ENCODE data around the gene TMEM119.
"Not testable (repeated sequence)": the region's sequence is repeated elsewhere in the genome, so short reads cannot be mapped to it uniquely, and the experiment has no call there.

Gene TMEM119

GRCh38 chr12:108582978-108583770, 14.7 kb downstream of the TMEM119 start:
- no peak for DNase-seq (ENCODE audit: low spot score)

DNA sequence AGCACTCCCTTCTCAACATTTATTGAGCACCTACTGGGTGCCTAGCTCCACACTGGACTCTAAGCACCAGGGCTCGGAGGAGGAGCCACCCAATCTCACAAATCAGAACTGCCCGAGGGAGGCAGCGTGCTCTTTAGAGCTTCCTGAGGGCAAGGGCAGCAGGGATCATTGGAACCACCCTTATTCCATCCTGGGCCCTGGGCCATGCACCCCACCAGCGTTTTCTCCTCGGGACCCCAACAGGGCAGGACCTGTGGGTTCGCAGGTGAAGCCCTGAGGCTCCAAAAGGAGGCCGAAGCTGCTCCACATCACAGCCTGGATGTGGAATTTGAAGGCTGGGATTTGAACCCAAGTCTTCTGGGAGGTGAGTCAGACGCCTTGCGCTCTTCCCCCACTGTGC, 15.4 kb downstream of the TMEM119 start:
- no peak for DNase-seq (ENCODE audit: low spot score)

- DNase-seq (ENCODE audit: low spot score), result no peak
Measured at GRCh38 chr12:108581311-108582227, 16.3 kb downstream of the TMEM119 start.

- DNase-seq (ENCODE audit: low spot score), result no peak
Measured at GRCh38 chr12:108580531-108580930, 17.4 kb downstream of the TMEM119 start.

DNA sequence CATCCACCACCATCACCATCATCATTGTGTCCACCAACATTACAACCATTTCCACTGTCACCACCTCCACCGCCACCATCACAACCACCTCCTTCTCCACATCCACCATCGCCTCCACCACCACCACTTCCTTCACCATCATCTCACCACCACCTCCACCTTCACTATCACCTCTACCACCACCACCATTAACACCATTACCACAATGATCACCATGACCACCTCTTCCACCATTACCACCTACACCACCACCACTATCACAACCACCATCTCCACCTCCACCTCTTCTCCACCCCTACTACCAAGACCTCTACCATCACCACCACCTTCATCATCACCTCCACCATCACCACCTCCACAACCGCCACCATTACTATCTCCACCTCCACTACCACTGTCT, 19.1 kb downstream of the TMEM119 start:
- no peak for DNase-seq (ENCODE audit: low spot score)

DNA sequence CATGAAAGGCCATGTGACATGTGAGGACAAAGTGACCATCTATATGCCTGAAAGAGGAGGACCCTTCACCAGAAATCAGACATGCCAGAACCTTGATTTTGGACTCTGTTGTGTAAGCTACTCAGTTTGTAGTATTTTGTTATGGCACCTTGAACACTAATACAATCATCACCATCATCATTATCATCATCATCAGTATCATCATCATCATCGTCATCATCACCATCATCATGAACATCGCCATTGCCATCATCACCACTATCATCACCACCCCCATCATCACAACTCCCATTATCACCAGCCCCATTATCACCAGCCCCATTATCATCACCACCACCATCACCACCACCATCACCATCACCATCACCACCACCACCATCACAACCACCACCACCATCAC, 19.6 kb downstream of the TMEM119 start:
- DNase-seq (ENCODE audit: low spot score), result no peak

DNA sequence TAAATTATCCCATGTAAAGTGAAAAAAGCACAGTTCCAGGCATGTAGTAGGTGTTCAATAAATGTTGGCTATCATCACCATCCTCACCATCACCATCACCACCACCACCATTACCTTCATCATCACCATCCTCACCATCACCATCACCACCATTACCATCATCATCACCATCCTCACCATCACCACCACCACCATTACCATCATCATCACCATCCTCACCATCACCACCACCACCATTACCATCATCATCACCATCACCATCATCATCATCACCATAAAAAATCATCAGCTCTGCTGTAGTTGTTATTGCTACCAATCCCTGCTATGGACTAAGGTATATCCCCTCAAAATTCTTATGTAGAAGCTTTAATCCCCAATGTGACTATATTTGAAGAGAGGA, 20.4 kb downstream of the TMEM119 start:
- no peak for DNase-seq (ENCODE audit: low spot score)

- DNase-seq (ENCODE audit: low spot score), result no peak
Measured at GRCh38 chr12:108576660-108577234, 21.1 kb downstream of the TMEM119 start.

GRCh38 chr12:108575199-108575912, 22.5 kb downstream of the TMEM119 start:
- no peak for DNase-seq (ENCODE audit: low spot score)

DNA sequence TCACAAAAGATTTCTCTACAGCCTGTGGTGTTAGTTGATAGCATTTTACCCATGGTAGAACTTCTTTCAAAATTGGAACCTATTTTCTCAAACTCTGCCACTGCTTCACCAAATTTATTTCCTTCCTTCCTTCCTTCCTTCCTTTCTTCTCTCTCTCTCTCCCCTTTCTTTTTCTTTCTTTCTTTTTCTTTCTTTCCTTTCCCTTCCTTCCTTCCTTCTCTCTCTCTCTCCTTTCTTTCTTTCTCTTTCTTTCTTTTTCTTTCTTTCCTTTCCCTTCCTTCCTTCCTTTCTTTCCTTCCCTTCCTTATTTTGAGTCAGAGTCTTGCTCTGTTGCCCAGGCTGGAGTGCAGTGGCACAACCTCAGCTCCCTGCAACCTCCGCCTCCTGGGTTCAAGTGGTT, 23.6 kb downstream of the TMEM119 start:
- DNase-seq (ENCODE audit: low spot score), result not testable (repeated sequence)

DNA sequence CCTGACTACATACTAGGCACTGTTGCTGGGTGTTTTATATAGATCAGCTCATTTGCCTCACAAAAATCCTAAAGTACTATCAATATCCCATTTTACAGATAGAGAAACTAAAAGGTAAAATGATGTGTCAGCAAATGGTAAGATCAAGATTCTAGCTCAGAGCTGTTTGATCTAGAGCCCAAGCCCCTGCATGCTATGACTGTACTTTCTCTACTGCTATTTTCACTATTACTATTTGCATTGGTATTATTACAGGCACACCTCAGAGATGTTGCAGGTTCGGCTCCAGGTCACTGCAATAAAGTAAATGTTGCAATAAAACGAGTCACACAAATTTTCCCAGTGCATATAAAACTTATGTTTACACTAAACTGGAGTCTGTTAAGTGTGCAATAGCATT, 24.6 kb downstream of the TMEM119 start:
- no peak for DNase-seq (ENCODE audit: low spot score)

GRCh38 chr12:108572166-108572790, 25.6 kb downstream of the TMEM119 start:
- DNase-seq (ENCODE audit: low spot score), result peak; percentile 47

DNA sequence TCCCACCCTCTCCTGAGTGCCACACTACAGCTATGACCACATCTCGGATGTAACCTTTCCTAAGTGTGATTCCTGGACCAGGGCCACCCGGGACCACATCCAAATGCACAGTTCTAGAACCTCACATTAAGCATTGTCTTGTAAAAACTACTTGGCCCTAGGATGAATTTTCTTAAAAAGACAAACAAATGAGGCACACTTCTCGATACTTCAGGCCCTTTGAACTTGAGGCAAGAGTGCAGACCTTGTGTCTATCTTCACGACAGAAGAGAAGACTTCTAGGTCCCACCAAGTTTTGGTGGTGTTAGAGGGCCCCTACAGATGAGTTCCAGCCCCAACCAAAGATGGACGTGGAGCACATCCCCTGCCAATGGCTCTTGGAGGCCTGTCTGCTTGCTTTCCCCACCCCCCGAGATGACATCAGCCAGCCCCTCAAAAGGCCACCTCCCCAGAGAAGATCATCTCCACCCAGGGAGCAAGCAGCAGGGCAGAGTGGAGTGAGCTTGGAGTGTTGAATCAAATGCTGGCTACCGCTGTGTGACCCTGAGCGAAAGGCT, 26.2 kb downstream of the TMEM119 start:
- no peak for DNase-seq (ENCODE audit: low spot score)

DNA sequence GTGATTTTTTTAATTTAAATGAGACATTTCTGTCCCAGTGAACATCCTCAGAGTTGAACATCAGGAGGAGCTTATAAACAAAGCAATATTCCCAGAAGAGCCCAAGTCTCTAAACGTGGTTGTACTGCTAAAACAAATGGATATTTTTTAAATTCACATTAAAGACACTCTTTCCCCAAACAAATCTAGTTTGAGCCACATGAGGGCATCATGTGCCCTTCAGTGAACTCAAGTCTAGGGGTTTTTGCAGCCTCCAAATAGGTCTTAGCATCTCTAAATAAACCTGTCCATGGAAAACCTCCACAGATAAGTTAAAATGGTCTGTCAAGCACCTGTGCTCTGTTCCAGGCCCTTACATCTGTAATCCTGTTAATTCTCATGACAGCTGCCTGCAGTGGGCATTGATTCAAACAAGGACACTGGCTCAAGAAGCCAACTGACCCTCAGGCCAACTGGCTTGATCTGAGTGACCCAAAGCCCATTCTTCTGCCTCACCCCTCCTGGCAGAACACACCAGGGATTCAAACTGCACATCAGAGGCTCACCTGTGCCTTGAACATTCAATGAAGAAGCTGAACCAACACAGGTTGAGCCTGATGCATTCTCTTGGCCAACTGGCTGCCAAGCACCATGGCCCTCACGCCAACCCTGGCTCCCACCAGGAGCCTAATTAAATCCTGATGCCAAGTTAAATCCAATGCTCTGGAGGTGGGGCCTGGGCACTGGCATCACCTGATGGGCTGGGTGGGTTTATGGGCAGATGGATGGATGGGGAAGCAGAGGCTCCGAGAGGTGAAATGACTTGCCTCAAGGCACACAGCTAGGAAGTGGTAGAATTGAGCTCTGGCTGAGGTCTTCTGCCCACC, 26.9 kb downstream of the TMEM119 start:
- peak; percentile 30 for DNase-seq (ENCODE audit: low spot score)

DNA sequence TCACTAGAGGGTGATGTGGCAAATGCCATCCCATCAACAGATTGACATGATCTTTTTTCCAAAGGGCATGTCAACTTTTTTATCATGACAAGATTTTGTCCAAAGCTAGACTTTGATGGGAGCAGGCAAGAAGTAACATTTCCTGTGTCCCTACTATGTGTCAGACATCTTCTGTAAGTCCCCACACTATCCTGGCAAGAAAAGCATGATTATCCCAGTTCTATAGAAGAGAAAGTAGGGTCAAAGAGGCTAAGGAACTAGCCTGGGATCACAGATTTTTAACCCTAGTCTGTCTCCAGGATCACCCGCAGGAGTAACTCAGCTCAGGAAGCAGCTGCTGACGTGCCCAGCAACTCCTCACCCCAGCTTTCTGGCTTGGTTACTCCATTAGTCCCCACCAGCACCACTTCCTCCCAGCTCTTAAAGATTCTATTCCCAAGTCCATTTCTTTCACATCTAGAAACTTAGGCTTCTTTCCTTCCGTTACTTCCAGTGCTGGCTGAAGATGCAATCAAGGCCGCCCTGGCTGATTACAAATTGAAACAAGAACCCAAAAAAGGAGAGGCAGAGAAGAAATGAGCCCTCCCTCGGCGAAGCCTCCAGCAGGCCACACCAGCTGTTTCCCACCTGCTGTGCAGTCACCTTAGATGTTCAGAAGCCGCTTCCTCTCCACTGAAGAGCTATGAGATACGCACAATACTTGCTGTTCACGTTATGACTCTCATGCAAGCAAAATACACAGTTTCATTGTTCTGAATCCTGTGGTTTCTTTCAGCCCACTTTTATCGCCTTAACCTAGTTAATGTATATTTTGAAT, 29.3 kb downstream of the TMEM119 start:
- no peak for DNase-seq (ENCODE audit: low spot score)

GRCh38 chr12:108567406-108568337, 30.2 kb downstream of the TMEM119 start:
- DNase-seq (ENCODE audit: low spot score), result no peak

DNA sequence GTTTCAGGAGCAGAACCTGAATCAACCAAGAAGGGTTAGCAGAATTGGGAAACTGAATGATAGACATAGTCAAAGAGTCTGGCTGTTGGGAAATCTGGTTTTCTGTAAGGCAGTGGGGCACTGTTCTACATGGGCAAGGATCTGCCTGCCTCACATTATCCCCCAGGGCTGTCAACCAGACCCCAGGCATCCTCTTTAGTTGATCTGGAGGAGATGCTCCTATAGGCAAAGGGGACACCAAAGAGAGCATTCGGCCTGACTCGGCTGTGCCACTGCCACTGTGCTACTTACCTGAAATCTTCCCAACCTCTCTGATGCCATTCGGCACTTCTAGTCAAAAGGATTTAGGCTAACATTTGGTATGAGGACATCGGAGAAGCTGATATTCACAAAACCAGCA, 31.4 kb downstream of the TMEM119 start:
- DNase-seq (ENCODE audit: low spot score), result no peak

GRCh38 chr12:108565976-108566375, 31.9 kb downstream of the TMEM119 start:
- DNase-seq (ENCODE audit: low spot score), result peak; percentile 87
